GM12865 (cell line): ENCODE data around the gene ECSIT.

ENCODE experiments used
- DNase-seq: peaks from one replicate; pipeline ENCODE4 v3.0.0; 2010; ENCODE audit warnings: low read depth
- H3K4me3 ChIP-seq: 2 replicates; pipeline ENCODE4 v1.5.1; 2011; ENCODE audit warnings: mild to moderate bottlenecking, low read depth, low read length, control low read depth
- TF ChIP-seq, protein P1 (sequence below): IDR thresholded peaks from 2 replicates; pipeline ENCODE4 v1.5.1; 2011; ENCODE audit warnings: low read length, control low read depth, low read depth, inconsistent platforms; ENCODE audit not compliant: insufficient read depth; ENCODE audit errors: missing control alignments

ECSIT gene

DNA sequence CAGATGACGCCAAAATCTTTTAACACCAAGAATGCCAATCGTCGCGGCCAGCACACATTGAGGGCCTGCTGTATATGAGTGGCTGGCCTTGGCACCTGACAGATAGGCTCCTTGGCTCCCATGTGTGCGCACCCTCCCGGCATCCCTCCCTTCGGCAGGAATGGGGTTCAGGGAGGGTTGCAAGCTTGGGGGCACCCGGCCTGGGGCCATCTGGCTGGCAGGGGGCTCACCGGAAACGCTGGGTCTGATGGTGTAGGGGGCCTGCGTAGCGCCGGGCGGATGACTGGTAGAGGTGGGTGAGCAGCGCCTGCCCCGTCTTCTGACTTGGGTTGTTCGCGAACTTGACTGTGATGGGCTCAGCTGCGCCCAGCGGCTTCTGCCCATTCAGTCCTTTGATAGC lies 71.1 kb downstream of the ECSIT start:
- no peak overlapping the region for H3K4me3 ChIP-seq
- TF ChIP-seq, protein P1, sequence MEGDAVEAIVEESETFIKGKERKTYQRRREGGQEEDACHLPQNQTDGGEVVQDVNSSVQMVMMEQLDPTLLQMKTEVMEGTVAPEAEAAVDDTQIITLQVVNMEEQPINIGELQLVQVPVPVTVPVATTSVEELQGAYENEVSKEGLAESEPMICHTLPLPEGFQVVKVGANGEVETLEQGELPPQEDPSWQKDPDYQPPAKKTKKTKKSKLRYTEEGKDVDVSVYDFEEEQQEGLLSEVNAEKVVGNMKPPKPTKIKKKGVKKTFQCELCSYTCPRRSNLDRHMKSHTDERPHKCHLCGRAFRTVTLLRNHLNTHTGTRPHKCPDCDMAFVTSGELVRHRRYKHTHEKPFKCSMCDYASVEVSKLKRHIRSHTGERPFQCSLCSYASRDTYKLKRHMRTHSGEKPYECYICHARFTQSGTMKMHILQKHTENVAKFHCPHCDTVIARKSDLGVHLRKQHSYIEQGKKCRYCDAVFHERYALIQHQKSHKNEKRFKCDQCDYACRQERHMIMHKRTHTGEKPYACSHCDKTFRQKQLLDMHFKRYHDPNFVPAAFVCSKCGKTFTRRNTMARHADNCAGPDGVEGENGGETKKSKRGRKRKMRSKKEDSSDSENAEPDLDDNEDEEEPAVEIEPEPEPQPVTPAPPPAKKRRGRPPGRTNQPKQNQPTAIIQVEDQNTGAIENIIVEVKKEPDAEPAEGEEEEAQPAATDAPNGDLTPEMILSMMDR = no peak
- no peak for DNase-seq

- DNase-seq = no peak
- no peak overlapping the region for H3K4me3 ChIP-seq
- TF ChIP-seq, protein P1 = no peak
These were observed 71.8 kb downstream of the ECSIT start for GRCh38 chr19:11457115-11457514.

DNA sequence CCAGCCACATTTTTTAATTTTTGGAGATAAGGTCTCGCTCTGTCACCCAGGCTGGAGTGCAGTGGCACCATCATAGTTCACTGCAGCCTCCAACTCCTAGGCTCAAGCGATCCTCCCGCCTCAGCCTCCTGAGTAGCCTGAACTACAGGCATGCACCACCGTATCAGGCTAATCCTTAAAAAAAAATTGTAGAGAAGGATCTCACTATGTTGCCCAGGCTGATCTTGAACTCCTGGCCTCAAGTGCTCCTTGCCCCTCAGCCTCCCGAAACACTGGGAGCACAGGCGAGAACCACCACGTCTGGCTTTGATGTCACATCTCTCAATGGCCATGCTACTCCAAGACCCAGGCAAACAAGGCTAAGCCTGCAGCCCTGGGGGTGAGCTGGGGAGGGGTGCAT lies 72.3 kb downstream of the ECSIT start:
- TF ChIP-seq, protein P1 = no peak
- DNase-seq = no peak
- H3K4me3 ChIP-seq = no peak overlapping the region
